ENCODE measurements around the gene LYPD6.
"Not testable (repeated sequence)": the region's sequence is repeated elsewhere in the genome, so short reads cannot be mapped to it uniquely, and the experiment has no call there.

LYPD6 gene

DNA sequence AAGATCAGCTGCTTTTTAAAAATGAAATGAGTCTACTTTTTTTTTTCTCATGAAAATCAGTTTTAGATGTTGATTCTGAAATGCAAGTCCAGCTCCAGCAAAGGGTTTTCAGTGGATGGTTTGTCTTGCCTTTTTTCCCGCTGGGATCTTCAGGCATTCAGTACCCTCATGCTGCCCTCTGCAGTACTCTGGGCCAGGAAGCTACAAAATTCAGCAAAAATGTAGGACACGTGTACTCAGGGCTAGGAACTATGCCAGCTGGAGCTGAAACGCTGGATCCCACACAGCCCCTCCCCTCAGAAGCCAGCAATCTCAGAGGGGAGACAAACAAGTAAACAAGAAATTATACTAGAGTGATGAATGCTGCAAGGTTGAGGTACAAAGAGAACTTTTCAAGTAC is 159.9 kb downstream of the LYPD6 start:
- TF ChIP-seq, protein P1, sequence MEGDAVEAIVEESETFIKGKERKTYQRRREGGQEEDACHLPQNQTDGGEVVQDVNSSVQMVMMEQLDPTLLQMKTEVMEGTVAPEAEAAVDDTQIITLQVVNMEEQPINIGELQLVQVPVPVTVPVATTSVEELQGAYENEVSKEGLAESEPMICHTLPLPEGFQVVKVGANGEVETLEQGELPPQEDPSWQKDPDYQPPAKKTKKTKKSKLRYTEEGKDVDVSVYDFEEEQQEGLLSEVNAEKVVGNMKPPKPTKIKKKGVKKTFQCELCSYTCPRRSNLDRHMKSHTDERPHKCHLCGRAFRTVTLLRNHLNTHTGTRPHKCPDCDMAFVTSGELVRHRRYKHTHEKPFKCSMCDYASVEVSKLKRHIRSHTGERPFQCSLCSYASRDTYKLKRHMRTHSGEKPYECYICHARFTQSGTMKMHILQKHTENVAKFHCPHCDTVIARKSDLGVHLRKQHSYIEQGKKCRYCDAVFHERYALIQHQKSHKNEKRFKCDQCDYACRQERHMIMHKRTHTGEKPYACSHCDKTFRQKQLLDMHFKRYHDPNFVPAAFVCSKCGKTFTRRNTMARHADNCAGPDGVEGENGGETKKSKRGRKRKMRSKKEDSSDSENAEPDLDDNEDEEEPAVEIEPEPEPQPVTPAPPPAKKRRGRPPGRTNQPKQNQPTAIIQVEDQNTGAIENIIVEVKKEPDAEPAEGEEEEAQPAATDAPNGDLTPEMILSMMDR (conservative IDR thresholded peaks at IDR 0.05; ENCODE audit: low read depth, low read length): peak; percentile 43
- no peak overlapping the region for H3K4me3 ChIP-seq (ENCODE audit: low read length)
- no peak for DNase-seq (ENCODE audit: low read depth)

DNA sequence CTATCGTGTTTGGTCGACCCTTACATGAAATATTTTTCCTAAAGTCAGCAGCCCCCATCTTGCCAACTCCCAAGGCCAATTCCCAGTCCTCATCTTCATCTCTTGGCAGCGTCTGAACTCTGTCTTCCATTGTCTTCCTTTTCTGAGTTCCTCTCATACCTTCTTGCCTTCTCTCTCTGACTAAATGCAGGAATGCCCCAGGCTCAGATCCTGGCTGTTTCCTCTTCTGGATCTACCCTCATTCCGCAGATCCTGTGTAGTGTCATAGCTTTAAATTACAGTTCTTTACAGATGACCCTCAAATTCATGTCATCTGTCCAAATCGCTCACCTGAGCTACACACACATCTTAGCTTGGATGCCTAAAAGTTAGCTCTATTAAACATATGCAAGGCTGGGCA is 162.5 kb downstream of the LYPD6 start:
- TF ChIP-seq, protein P1 (conservative IDR thresholded peaks at IDR 0.05; ENCODE audit: low read depth, low read length): no peak
- no peak for DNase-seq (ENCODE audit: low read depth)
- no peak overlapping the region for H3K4me3 ChIP-seq (ENCODE audit: low read length)

DNA sequence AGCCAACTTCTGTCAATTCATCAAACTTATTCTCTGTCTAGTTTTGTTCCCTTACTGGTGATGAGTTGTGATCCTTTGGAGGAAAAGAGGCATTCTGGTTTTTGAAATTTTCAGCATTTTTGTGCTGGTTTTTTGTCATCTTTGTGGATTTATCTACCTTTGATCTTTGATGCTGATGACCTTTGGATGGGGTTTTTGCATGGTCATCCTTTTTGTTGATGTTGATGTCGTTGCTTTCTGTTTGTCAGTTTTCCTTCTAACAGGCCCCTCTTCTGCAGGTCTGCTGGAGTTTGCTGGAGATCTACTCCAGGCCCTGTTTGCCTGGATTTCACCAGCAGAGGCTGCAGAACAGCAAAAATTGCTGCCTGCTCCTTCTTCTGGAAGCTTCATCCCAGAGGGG is 168.8 kb downstream of the LYPD6 start:
- DNase-seq (ENCODE audit: low read depth); H3K4me3 ChIP-seq (ENCODE audit: low read length): not testable (repeated sequence)

DNA sequence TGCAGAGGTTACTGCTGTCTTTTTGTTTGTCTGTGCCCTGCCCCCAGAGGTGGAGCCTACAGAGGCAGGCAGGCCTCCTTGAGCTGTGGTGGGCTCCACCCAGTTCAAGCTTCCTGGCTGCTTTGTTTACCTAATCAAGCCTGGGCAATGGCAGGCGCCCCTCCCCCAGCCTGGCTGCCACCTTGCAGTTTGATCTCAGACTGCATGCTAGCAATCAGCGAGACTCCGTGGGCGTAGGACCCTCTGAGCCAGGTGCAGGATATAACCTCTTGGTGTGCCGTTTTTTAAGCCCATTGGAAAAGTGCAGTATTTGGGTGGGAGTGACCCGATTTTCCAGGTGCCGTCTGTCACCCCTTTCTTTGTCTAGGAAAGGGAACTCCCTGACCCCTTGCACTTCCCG is 176.4 kb downstream of the LYPD6 start:
- not testable (repeated sequence) for H3K4me3 ChIP-seq (ENCODE audit: low read length); DNase-seq (ENCODE audit: low read depth)

DNA sequence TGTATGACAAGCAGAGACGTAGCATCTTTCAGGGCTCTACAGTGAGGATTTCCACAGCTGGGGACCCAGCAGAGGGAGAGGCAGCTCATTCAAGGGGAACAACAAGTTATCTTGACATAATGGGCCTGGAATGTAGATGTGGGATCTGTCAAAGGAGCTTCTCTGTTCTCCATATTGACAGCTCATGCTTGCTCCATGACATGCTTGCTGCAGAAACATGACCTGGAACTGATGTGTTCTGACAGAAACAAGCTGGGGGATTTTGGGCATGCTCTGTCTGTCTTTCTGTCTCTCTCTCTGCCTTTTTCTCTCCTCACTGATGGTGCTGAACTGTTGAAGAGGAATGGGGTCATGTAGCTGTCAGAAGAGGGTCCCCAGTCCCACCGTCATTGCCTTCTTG is 177.6 kb downstream of the LYPD6 start:
- DNase-seq (ENCODE audit: low read depth): no peak
- H3K4me3 ChIP-seq (ENCODE audit: low read length): no peak overlapping the region
- TF ChIP-seq, protein P1 (conservative IDR thresholded peaks at IDR 0.05; ENCODE audit: low read depth, low read length): no peak

DNA sequence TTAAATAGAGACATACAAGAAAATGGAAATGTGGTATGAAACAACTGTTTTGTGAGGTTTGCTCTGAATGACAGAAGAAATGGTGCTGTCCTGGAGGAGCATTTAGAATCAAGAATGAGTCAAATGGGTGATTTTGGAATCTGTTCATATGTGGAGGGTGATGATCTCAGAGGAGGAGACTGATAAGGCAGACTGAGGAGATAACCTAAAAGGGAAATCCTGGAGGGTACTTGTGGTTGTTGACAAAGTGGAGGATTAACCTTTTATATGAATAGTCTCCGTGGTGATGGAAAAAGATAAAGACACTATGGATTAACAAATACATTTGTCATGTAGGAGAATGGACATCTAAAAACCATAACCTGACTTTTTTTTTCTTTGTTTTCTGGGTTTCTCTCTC is 183.1 kb downstream of the LYPD6 start:
- TF ChIP-seq, protein P1 (conservative IDR thresholded peaks at IDR 0.05; ENCODE audit: low read depth, low read length): no peak
- no peak overlapping the region for H3K4me3 ChIP-seq (ENCODE audit: low read length)
- DNase-seq (ENCODE audit: low read depth): no peak
